ENCODE measurements around the gene DDIT4. TPM values are rescaled to one million over a fixed set of nuclear protein-coding genes. Genes with fewer than 3 reads are reported as not detected.
"Not testable (repeated sequence)": the region's sequence is repeated elsewhere in the genome, so short reads cannot be mapped to it uniquely, and the experiment has no call there.

DDIT4 gene
- total RNA-seq, 1 experiment from 2014 or later, result 157 TPM

- ATAC-seq (no peak), DNase-seq (ENCODE audit: low read depth, low spot score) (no peak)
- Histone ChIP-seq H3K36me3 (ENCODE audit: control insufficient read depth, insufficient read depth, low read length) (no peaks in the 10 kb centered on the region), H3K4me1 (ENCODE audit: control insufficient read depth, insufficient read depth, low read length) (peaks cover 40% of the 10 kb centered on the region), H3K9me3 (ENCODE audit: control insufficient read depth, insufficient read depth, low read depth, low read length) (no peaks in the 10 kb centered on the region), H3K27ac (ENCODE audit: low read length) (peak overlapping the region; percentile 94), H3K27me3 (ENCODE audit: control insufficient read depth, insufficient read depth, low read length) (no peaks in the 10 kb centered on the region), H3K4me3 (ENCODE audit: low read depth in 2 of 2, low read length in 2 of 2) (no peak overlapping the region)
- ChIA-PET POLR2A (interaction anchor here (0.6 kb wide), 1 partner anchor 300 kb away, joined by 3 read pairs; no protein-coding TSS in a partner anchor), CTCF (no interaction called here)
- no TSS peak for BruUV-seq (replicated peaks)
- in situ Hi-C loops (cut with HindIII; ENCODE audit: low pct_unique_long_range_greater_than_20kb, low sequenced_read_pairs) (no loop called here), intact Hi-C loops (cut with micrococcal nuclease; ENCODE audit: unreplicated experiment) (no loop called here)
- TF ChIP-seq TCF7L2 (IDR thresholded peaks at IDR 0.05; ENCODE audit: low read depth, low read length) (no peak), POLR2AphosphoS5 (IDR thresholded peaks at IDR 0.05; ENCODE audit: low read depth, low read length) (no peak), SIN3A (IDR thresholded peaks at IDR 0.05; ENCODE audit: borderline replicate concordance, insufficient read depth, low read depth, low read length) (no peak)
- TF ChIP-seq, protein P1, sequence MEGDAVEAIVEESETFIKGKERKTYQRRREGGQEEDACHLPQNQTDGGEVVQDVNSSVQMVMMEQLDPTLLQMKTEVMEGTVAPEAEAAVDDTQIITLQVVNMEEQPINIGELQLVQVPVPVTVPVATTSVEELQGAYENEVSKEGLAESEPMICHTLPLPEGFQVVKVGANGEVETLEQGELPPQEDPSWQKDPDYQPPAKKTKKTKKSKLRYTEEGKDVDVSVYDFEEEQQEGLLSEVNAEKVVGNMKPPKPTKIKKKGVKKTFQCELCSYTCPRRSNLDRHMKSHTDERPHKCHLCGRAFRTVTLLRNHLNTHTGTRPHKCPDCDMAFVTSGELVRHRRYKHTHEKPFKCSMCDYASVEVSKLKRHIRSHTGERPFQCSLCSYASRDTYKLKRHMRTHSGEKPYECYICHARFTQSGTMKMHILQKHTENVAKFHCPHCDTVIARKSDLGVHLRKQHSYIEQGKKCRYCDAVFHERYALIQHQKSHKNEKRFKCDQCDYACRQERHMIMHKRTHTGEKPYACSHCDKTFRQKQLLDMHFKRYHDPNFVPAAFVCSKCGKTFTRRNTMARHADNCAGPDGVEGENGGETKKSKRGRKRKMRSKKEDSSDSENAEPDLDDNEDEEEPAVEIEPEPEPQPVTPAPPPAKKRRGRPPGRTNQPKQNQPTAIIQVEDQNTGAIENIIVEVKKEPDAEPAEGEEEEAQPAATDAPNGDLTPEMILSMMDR (IDR thresholded peaks at IDR 0.05), result no peak
- TF ChIP-seq, protein P2, sequence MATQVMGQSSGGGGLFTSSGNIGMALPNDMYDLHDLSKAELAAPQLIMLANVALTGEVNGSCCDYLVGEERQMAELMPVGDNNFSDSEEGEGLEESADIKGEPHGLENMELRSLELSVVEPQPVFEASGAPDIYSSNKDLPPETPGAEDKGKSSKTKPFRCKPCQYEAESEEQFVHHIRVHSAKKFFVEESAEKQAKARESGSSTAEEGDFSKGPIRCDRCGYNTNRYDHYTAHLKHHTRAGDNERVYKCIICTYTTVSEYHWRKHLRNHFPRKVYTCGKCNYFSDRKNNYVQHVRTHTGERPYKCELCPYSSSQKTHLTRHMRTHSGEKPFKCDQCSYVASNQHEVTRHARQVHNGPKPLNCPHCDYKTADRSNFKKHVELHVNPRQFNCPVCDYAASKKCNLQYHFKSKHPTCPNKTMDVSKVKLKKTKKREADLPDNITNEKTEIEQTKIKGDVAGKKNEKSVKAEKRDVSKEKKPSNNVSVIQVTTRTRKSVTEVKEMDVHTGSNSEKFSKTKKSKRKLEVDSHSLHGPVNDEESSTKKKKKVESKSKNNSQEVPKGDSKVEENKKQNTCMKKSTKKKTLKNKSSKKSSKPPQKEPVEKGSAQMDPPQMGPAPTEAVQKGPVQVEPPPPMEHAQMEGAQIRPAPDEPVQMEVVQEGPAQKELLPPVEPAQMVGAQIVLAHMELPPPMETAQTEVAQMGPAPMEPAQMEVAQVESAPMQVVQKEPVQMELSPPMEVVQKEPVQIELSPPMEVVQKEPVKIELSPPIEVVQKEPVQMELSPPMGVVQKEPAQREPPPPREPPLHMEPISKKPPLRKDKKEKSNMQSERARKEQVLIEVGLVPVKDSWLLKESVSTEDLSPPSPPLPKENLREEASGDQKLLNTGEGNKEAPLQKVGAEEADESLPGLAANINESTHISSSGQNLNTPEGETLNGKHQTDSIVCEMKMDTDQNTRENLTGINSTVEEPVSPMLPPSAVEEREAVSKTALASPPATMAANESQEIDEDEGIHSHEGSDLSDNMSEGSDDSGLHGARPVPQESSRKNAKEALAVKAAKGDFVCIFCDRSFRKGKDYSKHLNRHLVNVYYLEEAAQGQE (IDR thresholded peaks at IDR 0.05; ENCODE audit: insufficient read depth in 1 of 2, low read depth in 2 of 2, low read length in 1 of 2), result no peak
These were observed 21.7 kb downstream of the DDIT4 start for GRCh38 chr10:72295330-72295910.

DNA sequence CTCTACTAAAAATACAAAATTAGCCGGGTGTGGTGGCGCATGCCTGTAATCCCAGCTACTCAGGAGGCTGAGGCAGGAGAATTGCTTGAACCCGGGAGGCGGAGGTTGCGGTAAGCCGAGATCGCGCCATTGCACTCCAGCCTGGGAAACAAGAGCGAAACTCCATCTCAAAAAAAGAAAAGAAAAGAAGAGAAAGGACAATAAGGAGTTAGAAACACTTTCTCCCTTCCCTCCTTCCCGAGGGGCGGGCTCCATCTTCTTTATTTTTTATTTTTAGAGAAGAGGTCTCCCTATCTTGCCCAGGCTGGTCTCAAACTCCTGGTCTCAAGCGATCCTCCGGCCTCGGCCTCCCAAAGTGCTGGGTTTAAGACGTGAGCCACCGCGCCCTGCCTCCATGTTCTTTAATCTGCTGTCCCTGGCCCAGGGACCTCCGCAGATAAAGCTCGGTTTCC, 23.1 kb downstream of the DDIT4 start:
- H3K27me3 ChIP-seq (ENCODE audit: control insufficient read depth, insufficient read depth, low read length); DNase-seq (ENCODE audit: low read depth, low spot score); BruUV-seq (replicated peaks); H3K36me3 ChIP-seq (ENCODE audit: control insufficient read depth, insufficient read depth, low read length); in situ Hi-C loops (cut with HindIII; ENCODE audit: low pct_unique_long_range_greater_than_20kb, low sequenced_read_pairs); CTCF ChIA-PET; H3K9me3 ChIP-seq (ENCODE audit: control insufficient read depth, insufficient read depth, low read depth, low read length); ATAC-seq; intact Hi-C loops (cut with micrococcal nuclease; ENCODE audit: unreplicated experiment): not testable (repeated sequence)
- POLR2A ChIA-PET, result interaction anchor here (0.7 kb wide), 1 partner anchor 20 kb away, joined by 3 read pairs; no protein-coding TSS in a partner anchor
- Histone ChIP-seq H3K4me1 (ENCODE audit: control insufficient read depth, insufficient read depth, low read length) (peaks cover 40% of the 10 kb centered on the region), H3K27ac (ENCODE audit: low read length) (peak overlapping the region; percentile 94), H3K4me3 (ENCODE audit: low read depth in 2 of 2, low read length in 2 of 2) (peak overlapping the region; percentile 59 to 84)

DNA sequence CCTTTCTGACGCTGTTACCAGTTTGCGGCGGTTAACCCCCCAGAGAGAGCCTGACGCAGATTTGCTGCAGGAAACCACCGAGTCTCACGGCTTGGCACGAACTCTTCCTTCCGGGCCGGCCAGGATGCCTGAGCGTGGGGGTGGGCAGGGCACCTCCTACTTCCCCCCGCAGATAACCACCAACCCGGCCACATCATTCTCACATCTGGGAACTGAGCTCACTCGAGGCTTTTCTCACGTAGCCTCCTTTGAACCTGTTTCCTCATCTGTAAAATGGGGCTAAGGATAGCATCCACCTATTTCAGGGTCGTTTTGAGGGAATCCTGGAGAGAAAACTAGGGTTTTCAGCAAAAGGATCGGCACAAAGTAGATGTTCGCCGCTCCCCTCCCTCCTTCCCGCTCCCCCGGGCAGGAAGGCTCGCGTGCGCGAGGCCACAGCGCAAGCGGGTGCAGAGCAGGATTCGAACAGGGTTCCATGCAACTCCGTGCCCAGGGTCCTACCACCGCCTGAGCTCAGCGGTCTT, 23.6 kb downstream of the DDIT4 start:
- Histone ChIP-seq H3K4me1 (ENCODE audit: control insufficient read depth, insufficient read depth, low read length) (peaks cover 38% of the 10 kb centered on the region), H3K9me3 (ENCODE audit: control insufficient read depth, insufficient read depth, low read depth, low read length) (no peaks in the 10 kb centered on the region), H3K27ac (ENCODE audit: low read length) (peak overlapping the region; percentile 94), H3K4me3 (ENCODE audit: low read depth in 2 of 2, low read length in 2 of 2) (peak overlapping the region; percentile 59 to 84), H3K36me3 (ENCODE audit: control insufficient read depth, insufficient read depth, low read length) (no peaks in the 10 kb centered on the region), H3K27me3 (ENCODE audit: control insufficient read depth, insufficient read depth, low read length) (no peaks in the 10 kb centered on the region)
- intact Hi-C loops (cut with micrococcal nuclease; ENCODE audit: unreplicated experiment) (no loop called here), in situ Hi-C loops (cut with HindIII; ENCODE audit: low pct_unique_long_range_greater_than_20kb, low sequenced_read_pairs) (no loop called here)
- peak; percentile 57 for ATAC-seq
- POLR2A ChIA-PET, result interaction anchor here (0.7 kb wide), 1 partner anchor 20 kb away, joined by 3 read pairs; no protein-coding TSS in a partner anchor
- CTCF ChIA-PET, result interaction anchor here (0.8 kb wide), 1 partner anchor 40 kb away, joined by 3 read pairs; no protein-coding TSS in a partner anchor
- TSS peak; percentile 95 for BruUV-seq (replicated peaks)
- 0 out of 2 replicates have a peak, but pooled peaks have one; percentile 21 for TF ChIP-seq TCF7L2 (IDR thresholded peaks at IDR 0.05; ENCODE audit: low read depth, low read length)
- TF ChIP-seq, protein P1 (IDR thresholded peaks at IDR 0.05), result no peak
- TF ChIP-seq POLR2AphosphoS5 (IDR thresholded peaks at IDR 0.05; ENCODE audit: low read depth, low read length), result peak; percentile 59; the same call in 1 of the 2 replicates
- TF ChIP-seq, protein P2 (IDR thresholded peaks at IDR 0.05; ENCODE audit: insufficient read depth in 1 of 2, low read depth in 2 of 2, low read length in 1 of 2), result no peak
- DNase-seq (ENCODE audit: low read depth, low spot score), result no peak
